GM21390 (cell line): ENCODE data around the gene SRRM2.
A peak's percentile ranks its signal among the peaks of the same experiment; 100 is the strongest.
"Not testable (repeated sequence)": the region's sequence is repeated elsewhere in the genome, so short reads cannot be mapped to it uniquely, and the experiment has no call there.

Source experiments
- ATAC-seq: cut with Tn5 transposase; IDR thresholded peaks from one replicate; pipeline ENCODE4 v1.9.1; 2021; ENCODE audit not compliant: unreplicated experiment

SRRM2 gene

DNA sequence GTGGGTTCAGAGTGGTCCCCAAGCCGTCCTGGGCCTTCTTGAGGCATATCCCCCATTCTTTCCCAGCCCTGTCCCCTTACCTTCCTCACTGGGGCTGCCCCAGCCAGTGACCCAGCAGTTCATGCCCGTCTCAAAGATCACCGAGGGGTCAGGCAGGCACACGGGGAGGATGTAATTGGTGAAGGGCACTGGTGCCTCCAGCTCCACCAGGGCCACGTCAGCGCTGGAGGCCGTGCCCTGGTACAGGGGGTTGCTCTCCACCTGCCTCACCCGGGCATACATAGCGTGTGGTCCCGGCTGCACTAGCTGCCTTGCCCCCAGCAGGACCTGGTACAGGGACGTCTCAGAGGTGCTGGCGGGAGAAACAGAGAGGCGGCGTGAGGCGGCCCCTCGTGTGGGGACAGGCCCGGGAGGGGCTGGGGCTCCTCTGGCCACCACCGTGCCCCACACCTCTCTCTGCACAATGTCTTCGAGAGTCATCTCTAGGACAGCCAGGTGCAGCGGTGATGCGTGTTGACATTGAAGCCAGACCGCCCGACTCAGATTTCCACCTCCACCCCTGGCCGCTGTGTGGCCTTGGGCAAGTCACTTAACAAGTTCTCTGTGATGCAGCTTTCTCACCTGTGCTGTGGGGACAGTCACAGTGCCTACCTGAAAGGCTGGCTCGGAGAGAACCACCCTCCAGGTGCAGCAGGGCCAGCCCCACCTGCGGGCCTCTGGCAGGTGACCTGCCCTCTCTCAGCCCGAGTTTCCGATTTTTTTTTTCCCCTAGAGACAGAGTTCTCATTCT, 38.3 kb upstream of the SRRM2 start:
- no peak for ATAC-seq

DNA sequence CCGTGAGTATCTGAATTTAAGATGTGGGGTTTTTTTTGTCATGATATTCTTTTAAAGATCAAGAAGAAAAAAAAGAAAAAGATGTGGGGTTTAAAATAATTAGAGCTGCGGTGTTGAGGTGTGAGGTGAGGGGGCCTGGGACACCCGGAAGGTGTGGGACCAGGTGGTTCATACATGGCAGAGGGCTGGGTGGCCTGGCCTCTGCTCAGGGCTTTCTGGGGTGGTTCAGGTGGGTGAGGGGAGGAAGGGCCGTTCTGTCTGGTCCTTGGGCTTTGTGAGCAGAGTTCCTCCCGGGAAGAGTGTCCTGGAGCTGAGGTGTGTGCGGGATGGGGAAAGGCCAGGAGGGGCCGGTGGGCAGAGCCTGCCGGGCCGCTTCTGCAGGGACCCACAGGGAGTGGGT, 37.4 kb upstream of the SRRM2 start:
- no peak for ATAC-seq

DNA sequence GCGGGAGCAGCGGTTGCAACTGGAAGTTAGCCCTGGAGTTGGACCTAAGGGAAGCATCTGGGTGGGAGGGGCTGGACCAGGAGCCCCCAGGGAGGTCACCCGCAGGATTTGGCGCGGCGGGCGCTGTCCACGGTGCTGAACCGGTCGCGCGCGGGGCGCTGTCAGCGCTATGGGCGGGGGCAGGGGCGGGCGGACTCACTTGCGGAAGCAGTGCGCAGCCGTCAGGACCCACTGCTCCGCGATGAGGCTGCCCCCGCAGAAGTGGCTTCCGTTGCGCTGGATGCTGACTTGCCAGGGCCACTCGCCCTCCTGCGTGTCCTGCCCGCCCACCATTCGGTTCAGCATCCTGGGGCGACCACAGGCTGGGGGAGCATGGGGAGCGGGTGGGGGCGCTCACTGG, 36.9 kb upstream of the SRRM2 start:
- no peak for ATAC-seq

DNA sequence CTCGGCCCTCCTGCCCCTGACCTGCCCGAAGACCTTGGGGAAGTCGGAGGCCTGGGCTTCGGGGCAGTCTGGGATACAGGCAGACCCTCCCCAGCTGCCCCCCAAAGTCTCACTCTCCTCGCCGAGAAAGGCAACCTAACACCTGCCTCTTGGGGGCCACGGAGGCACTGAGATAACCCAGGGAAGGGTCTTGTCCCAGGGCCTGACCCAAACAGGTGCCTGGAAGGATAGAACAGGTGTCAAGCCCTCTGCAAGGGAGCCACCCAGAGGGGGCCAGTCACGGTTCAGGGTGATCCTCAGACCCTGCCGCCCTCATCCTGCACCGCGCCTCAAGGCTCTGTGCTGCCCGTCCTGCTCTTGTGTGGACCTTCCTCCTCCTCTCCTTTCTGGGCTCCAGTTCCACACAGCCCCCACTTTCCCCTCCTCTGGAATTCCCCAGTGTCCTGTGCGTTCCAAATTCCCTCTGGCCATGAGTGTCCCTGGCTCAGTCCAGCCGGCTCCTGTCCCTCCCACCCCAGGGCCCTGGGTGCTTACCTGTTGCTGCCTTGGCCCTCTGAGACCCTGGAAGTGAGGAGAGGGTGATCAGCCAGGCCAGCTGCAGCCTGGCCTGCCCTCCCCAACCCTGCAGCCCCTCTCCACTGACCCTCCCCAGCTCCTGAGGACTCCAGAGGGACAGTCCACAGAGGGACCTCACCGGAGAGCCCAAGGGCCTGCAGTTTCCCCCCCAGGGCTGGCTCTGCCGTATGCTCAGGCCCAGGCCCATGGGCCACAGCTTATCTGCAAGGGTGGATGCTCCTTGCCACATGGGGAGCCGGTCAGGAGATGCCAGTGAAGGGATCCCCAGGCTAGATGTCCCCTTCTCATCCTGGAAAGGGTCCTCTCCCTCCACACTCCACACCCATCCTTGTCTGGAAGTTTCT, 36.2 kb upstream of the SRRM2 start:
- no peak for ATAC-seq

DNA sequence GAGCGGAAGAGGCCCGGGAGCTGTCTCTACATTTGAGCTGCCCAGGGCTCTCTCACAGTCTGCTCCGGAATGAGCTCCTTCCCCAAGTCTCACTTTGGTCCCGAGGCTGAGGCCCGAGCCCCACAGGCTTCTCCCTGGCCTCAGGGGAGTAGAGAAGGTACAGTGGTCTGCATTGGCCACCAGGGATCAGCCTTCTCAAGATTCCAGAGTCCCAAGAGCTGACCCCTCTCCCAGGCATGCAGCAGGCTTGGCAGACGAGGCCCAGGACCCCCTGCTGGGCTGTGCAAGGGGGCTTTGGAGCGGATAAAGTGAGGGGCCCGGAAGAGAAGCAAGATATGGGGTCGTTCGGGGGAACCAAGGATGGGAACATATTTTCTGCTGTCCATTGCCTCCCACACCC, 35.5 kb upstream of the SRRM2 start:
- ATAC-seq: no peak

DNA sequence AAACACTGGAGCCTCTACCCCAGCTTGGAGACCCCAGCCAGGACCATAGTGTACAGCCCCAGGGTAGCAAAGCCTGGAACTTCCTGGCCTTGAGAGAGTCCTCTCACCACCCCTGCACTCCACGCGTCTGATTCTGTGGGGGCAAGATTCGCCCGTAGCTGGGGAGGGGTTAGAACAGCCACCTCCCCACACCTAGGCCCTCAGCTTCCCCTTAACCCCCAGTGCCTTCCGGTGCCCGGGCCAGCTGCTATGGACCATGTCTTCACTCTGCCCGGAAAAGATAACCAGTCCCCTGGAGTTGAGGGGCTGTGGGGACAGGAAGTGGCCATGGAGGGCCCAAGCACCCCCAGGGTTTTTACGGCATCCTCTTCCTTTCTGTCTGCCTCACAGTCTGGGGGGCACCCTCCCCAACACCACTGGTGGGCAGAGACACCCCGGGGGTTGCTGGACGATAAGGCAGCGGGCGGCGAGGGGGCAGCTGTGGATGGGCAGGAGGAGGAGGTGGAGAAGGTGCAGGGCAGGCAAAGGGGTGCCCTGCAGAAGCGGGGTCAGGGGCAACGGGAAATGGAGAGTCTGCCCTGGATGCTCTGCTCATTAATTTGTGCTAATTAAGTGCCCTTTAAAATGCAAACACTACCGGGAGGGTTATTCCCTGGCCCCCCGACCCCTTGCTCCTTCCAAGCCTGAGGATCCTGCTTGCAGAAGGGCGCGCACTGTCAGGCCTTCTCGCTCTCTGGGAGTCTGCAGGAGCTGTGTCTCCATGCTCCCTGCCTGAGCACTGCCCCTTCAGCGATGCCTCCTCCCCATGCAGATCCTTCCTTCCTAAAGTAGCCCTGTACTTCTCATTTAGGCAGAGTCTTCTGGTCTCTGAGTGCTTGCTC, 34.8 kb upstream of the SRRM2 start:
- ATAC-seq: no peak

DNA sequence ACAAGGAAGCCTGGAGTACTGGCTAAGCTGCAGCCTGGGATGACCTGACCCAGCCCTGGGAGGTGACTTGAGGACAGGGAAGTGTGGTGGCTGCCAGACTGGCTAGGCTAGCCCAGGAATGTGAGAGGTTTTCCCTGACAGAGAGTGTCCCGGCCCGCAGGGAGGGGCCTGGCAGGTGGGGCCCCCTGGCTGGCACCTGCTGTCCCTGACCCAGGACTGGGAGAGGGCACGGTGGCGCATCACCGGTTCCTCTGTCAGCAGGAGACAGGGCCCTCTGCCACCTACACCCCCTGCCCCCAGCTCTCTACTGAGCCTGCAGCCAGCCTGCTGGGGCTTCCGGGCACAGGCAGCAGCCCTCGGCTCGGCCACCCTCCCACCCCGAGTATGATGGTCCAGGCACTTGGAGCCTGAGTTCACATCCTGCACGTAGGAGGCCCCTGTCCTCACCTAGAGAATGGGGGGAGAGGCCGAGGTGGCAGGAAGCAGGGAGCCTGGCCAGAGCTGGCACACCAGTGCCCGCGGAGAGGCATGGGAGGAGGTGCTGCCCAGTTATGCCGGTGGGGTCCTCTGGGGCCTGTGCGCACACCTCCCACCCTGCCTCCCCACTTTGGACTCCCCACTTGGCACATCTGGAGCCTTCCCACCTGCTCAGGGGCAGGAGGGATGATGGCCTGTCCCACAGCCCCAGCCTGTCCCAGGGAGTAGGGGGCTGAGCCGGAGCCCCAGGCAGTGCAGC, 32.9 kb upstream of the SRRM2 start:
- ATAC-seq: no peak

DNA sequence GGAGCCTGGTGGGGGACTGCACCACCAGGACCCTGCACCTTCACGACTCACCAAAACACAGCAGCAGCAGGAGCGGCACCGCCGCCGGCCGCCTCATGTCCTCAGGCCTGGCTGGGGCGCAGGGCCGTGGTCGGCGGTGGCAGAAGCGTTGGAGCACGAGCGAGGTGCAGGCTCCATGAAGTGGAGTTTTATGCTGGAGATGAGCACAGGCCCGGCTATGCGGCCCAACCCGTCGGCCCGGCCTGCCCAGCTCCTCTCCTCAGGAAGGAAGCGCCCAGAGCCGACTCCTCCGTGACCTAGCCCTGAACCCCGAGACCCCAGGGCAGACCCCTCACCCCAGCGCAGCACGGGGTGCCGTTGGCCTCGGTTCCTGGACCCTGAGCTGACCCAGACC, 32.4 kb upstream of the SRRM2 start, which contains the start of gene PRSS27:
PRSS27 (minus strand) TSS at position 161 of the 394 bp plus-strand sequence; CDS start at position 97, 64 bp downstream.
- ATAC-seq: no peak

DNA sequence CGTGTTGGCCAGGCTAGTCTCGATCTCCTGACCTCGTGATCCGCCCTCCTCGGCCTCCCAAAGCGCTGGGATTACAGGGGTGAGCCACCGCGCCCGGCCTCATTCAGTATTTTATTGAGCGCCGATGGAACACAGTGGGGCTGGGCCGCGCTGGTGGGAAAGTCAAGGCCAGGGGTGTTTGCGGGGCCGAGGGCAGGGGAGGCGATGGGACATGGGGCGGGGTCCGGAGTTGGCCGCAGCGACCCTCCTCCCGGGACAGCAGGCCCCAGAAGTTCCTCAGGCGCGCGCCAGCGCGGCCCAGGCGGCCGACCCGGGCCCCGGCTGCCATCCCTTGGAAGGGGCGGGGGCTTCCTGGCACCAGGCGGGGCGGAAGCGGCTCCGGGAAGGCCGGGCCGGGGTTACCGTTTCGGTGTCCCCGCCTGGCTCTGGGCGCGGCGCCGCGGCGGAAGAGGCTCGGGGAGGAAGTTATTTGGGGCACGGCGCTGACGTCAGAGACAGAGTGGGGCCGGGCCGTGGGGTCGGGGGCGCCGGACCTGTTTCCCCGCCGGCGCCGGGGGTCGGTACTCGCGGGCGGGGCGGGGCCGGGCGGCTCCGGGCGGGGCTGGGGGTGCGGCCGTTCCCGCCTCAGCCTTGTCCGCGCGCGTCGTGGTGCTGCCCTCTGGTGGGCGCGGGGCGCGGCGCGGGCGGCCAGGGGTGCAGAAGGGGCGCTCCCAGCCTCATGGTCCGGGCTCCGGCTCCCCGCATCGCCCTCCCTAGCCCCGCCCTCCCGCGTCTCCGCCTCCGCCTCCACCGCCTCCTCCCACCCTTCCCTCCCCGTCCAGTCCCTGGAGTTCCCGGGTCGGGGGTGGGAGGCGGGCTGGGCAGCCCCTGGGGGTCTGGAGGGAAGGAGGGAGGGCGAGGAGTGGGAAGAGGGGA, 31.5 kb upstream of the SRRM2 start:
- ATAC-seq: peak; percentile 76

DNA sequence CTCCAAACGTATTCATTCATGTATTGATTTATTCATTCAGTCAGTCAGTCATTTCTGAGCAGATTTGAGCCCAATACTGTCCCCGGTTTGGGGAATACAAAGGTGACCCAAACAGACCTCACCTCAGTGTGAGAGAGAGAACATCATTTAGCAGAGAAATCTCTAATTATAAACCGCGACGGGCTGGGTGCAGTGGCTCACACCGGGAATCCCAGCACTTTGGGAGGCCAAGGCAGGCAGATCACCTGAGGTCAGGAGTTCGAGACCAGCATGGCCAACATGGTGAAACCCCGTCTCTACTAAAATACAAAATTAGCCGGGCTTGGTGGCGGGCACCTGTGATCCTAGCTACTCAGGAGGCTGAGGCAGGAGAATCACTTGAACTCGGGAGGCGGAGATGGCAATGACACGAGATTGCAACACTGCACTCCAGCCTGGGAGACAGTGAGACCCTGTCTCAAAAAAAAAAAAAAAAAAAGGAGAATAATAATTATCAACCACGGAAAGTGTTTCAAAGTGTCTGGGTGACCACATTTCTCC, 30.7 kb upstream of the SRRM2 start:
- ATAC-seq: not testable (repeated sequence)

DNA sequence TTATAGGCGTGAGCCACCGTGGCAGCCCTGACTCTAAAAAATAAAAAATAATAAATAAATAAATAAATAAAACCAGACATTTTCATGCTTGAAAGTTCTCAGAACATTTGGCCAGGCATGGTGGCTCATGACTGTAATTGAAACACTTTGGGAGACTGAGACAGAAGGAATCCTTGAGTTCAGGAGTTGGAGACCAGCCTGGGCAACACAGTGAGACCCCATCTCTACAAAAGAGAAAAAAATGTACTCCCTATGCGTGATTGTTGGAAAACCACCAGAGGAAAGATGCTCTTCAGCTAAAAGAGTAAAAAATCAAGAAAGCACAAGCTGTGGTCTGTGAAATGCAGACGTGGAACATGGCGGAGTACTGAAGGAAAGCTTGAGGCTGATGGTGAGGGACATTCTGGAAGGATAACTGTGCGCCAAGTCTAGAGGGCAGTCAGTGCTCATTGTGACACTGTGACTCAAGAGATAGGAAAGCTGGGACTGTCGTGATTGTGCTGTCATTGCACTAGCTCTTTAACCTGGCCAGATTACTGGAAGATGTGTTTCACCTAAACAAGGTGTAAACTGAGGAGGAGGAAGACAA, 28.3 kb upstream of the SRRM2 start:
- no peak for ATAC-seq

DNA sequence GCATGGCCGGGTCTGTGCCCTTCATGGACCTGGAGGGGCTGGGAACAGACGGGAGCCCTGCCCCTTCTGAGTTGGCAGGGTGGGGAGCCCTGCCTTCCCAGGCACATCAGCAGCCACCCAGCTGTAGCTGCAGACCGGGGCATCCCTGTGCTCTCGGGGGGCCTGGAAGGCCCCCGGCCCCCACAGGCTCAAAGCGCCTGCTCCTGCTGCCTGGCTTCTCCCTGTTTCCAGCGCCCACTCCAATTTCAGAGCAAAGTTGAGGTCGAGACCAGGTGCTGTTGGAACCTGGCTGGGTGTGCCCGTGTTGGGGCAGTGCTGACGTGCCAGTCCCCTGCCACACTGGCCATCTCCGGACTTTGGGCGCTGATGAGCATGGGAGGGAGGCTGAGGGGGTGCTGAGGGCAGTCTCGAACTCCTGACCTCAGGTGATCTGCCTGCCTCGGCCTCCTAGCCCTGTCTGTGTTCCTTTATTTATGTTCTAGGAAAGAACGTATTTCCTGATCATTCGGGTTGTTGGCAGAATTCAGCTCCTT, 27.6 kb upstream of the SRRM2 start:
- ATAC-seq: no peak

DNA sequence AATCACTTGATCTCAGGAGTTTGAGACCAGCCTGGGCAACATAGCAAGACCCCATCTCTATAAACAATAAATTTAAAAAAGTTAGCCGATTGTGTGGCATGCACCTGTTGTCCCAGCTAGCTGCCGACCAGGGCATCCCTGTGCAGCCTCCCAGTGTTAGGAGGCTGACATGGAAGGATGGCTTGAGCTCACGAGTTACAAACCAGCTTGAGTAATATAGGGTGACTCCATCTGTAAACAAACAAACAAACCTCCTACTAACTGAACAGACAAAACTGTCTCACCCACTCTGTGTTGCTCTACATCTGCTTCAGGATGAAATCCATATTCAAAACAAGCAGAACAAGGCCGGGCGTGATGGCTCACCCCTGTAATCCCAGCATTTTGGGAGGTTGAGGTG, 25.5 kb upstream of the SRRM2 start:
- no peak for ATAC-seq

DNA sequence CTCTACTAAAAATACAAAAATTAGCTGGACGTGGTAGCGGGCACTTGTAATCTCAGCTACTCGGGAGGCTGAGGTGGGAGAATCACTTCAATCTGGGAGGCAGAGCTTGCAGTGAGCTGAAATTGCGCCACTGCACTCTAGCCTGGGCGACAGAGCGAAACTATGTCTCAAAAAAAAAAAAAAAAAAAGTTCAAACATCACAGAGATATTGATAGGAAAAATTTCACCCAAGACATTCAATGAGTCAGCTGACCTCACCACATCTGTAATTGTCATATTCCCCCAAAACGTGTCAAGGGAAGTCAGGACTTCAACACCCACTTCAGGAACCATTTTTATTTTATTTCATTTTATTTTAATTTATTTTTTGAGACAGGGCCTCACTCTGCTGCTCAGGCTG, 24.4 kb upstream of the SRRM2 start:
- no peak for ATAC-seq

DNA sequence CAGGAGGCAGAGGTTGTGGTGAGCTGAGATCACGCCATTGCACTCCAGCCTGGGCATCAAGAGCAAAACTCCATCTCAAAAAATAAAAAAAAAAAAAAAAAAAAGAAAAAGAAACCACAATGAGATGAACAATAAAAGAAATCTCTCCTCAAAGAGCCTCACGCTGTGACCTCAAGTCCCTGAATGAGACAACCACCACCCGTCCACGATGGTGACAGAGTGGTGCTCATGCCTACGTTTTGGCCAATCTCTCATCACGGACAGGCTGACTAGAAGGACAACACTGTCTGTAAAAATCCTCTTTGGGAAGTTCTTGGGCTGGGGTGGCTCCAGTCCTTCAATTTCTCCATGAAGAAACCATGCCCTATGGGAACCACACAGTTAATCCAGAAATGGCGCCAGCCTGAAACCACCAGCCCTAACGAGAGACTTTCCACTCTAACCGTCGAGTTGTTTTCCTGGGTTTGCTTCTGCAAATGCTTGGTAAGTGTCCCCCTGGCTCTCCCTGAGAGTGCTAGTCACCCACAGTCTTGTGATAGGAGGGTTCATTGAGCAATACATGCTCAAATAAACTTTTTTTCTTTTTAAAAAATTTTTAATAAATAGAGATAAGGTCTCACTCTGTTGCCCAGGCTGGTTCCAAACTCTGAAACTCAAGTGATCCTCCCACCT, 17.5 kb upstream of the SRRM2 start:
- no peak for ATAC-seq

DNA sequence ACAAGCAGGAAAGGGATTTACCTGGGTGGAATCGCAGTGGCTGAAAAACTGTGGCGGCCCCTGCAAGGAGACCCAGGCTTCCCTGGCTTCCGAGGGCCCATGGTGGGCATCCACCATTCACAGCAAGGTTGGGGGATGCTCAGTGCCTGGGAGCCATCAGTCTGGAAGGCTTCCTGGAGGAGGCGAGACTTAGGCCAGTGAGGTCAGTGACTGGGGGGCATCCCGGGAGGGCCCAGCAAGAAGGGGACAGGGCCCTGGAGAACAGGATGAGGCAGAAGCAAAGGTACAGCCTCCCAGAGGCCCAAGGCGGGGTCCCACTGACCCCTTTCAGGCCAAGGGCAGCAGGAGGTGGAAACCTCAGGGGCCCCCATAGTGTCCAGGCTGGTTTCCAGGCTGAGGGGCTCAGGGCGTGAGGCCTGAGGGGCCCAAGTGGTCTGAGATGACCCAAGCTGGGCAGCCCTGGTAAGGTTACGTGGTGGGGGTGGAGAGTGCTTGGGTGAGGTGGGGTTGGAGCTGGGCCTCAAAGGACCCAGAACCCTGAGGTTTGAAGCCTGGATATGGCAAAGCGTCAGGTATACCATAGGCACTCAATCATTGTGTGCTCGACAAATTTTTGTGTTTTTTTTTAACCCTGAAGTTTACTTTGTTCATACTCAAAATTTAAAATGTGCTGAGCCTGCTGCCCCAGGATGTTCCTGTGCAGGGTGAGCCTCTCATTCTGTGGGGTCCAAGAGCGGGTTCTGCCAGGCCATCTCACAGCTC, 15.8 kb upstream of the SRRM2 start:
- no peak for ATAC-seq

DNA sequence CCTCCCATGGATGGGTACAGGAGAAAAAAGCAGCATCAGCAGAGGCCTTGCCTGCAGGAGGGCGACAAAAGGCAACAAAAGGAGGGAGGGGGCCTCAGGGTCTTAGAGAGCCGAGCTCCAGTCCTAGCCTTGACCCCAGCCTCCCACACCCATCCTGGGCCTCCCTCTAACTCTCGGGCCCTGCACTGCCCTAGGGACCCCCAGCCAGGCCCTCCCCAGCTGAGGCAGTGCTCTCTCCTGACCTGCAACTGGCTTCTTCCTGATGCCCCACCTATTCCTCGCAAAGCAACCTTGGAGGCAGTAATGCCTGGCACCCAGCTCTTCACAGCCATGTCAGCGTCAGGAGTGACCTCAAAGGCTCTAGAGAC, 15.2 kb upstream of the SRRM2 start:
- no peak for ATAC-seq
